Neural cell (in vitro differentiated cells): ENCODE data around the gene CLDN34.

Experiments
- EP300 ChIP-seq: fragments of 450-650 bp; conservative IDR thresholded peaks from 2 replicates; pipeline ENCODE4 v1.6.1; 2014; ENCODE audit warnings: antibody characterized with exemption, mild to moderate bottlenecking, moderate library complexity; ENCODE audit not compliant: poor library complexity, severe bottlenecking
- EZH2 ChIP-seq: fragments of 200-600, 300-800 bp; shearing (Covaris generic), sonication (generic); IDR thresholded peaks from 2 replicates; pipeline ENCODE4 v1.6.1; 2014; ENCODE audit warnings: antibody characterized with exemption, low read length, borderline replicate concordance, mild to moderate bottlenecking; ENCODE audit not compliant: insufficient read depth, poor library complexity, severe bottlenecking
- POLR2AphosphoS5 ChIP-seq: IDR thresholded peaks from 2 replicates; pipeline ENCODE4 v1.6.1; 2012
- RAD21 ChIP-seq: fragments of 450-650 bp; conservative IDR thresholded peaks from 2 replicates; pipeline ENCODE4 v1.6.1; 2014; ENCODE audit warnings: antibody characterized with exemption, mild to moderate bottlenecking, moderate library complexity
- TF ChIP-seq, protein P1 (sequence below): fragments of 450-650 bp; IDR thresholded peaks from 2 replicates; pipeline ENCODE4 v1.5.1; 2014; ENCODE audit warnings: antibody characterized with exemption, mild to moderate bottlenecking, moderate library complexity; ENCODE audit not compliant: poor library complexity, severe bottlenecking

DNA sequence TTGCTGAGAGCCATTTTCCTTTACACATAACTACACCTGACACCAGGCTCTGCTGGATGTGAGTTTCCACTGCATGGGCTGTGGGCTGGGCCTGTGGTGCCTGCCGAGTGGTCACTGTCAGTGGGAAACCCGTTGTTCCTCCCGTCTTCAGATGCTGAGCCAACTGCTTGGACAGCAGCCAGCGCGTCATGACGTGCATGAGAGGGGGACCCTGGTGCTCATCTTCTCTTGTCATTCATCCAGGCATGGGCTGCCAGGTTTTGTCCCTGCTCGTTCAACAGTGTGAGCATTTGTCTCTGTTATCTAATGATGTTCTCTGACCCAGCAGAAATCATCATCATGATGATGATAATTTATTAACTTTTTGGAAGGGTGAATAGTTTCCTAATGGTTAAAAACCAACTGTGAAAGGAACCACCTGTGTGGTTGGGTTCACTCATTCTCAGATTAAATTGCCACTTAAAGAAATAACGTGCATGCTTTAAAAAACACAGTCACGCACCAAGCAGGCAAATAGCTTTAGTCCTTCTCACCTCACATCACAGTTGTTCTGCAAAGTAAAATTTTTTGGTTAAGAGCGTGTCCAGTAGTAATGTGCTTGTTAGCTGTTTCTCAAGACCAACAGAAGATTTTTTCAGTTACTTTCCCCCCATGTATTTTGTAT, 19.9 kb upstream of the CLDN34 start:
- TF ChIP-seq, protein P1, sequence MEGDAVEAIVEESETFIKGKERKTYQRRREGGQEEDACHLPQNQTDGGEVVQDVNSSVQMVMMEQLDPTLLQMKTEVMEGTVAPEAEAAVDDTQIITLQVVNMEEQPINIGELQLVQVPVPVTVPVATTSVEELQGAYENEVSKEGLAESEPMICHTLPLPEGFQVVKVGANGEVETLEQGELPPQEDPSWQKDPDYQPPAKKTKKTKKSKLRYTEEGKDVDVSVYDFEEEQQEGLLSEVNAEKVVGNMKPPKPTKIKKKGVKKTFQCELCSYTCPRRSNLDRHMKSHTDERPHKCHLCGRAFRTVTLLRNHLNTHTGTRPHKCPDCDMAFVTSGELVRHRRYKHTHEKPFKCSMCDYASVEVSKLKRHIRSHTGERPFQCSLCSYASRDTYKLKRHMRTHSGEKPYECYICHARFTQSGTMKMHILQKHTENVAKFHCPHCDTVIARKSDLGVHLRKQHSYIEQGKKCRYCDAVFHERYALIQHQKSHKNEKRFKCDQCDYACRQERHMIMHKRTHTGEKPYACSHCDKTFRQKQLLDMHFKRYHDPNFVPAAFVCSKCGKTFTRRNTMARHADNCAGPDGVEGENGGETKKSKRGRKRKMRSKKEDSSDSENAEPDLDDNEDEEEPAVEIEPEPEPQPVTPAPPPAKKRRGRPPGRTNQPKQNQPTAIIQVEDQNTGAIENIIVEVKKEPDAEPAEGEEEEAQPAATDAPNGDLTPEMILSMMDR: no peak
- TF ChIP-seq POLR2AphosphoS5 (no peak), RAD21 (no peak), EZH2 (no peak), EP300 (no peak)
